K562 (cell line): ENCODE results near the gene TIMP3.

Experiments
- CAMTA2 ChIP-seq: fragments of 250-450 bp; sonication (Bioruptor Pico); conservative IDR thresholded peaks from 2 replicates; pipeline ENCODE4 v1.5.1; 2022
- CTCF ChIP-seq, 3 experiments: IDR thresholded peaks in 2 of 3; conservative IDR thresholded peaks in 1 of 3; 2 replicates each; pipeline ENCODE4 v1.5.1; 2011 to 2012; ENCODE audit warnings: low read length in 3 of 3, mild to moderate bottlenecking in 3 of 3, control low read depth in 2 of 3, improper control_type of control experiment in 1 of 3, inconsistent platforms in 1 of 3, low read depth in 1 of 3, mixed read lengths in 1 of 3, moderate library complexity in 1 of 3; ENCODE audit not compliant: insufficient read depth in 2 of 3
- ELF2 ChIP-seq: fragments of 250-450 bp; sonication (Bioruptor Pico); IDR thresholded peaks from 2 replicates; pipeline ENCODE4 v1.5.0; 2021; ENCODE audit warnings: mild to moderate bottlenecking
- KDM5B ChIP-seq: fragments of 200-600 bp; sonication (generic); IDR thresholded peaks from 2 replicates; pipeline ENCODE4 v1.6.1; 2012; ENCODE audit warnings: low read depth, mild to moderate bottlenecking, moderate library complexity, low read length, control low read depth, inconsistent platforms; ENCODE audit not compliant: insufficient replicate concordance
- POLR2A ChIP-seq: fragments of 450-650 bp; conservative IDR thresholded peaks from 2 replicates; pipeline ENCODE4 v1.6.1; 2016
- RAD21 ChIP-seq, 2 experiments: fragments of 250-450 bp in 1 of 2; fragments of 450-650 bp in 1 of 2; sonication (Bioruptor Pico) in 1 of 2; formaldehyde crosslinking in 1 of 2; IDR thresholded peaks in 1 of 2; conservative IDR thresholded peaks in 1 of 2; 2 replicates each; pipeline versions ENCODE4 v1.4.0 to v1.8.0; 2020 to 2022; ENCODE audit warnings: mild to moderate bottlenecking in 2 of 2, moderate library complexity in 1 of 2
- ZFP36 ChIP-seq: fragments of 150-350 bp; IDR thresholded peaks from 2 replicates; pipeline ENCODE4 v1.6.1; 2018; ENCODE audit warnings: low read length, low read depth; ENCODE audit not compliant: partially characterized antibody
- ZNF609 ChIP-seq: sonication (generic); formaldehyde crosslinking; IDR thresholded peaks from 2 replicates; pipeline ENCODE4 v1.8.1; 2023; ENCODE audit warnings: missing genetic modification reagents, mild to moderate bottlenecking, borderline replicate concordance

DNA sequence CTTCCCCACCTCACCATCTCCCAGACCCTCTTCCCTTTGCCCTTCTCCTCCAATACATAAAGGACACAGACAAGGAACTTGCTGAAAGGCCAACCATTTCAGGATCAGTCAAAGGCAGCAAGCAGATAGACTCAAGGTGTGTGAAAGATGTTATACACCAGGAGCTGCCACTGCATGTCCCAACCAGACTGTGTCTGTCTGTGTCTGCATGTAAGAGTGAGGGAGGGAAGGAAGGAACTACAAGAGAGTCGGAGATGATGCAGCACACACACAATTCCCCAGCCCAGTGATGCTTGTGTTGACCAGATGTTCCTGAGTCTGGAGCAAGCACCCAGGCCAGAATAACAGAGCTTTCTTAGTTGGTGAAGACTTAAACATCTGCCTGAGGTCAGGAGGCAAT lies 58.2 kb downstream of the TIMP3 start:
- TF ChIP-seq ZNF609 (no peak), POLR2A (no peak), CTCF (IDR thresholded peaks at IDR 0.05 in 2 of 3, conservative IDR thresholded peaks at IDR 0.05 in 1 of 3; ENCODE audit: insufficient read depth in 2 of 3, low read depth in 1 of 3, low read length in 3 of 3) (no peak), KDM5B (no peak), ELF2 (no peak), RAD21 (CRISPR knock-in tag; conservative IDR thresholded peaks at IDR 0.05 in 1 of 2, IDR thresholded peaks at IDR 0.05 in 1 of 2) (no peak), ZFP36 (no peak), CAMTA2 (CRISPR knock-in tag) (no peak)
